Activated CD4-positive, alpha-beta T cell treated with anti-CD3 and anti-CD28 coated beads for 4 hours (primary cell): ENCODE results near the gene CYB5R3.
"Not testable (repeated sequence)": the region's sequence is repeated elsewhere in the genome, so short reads cannot be mapped to it uniquely, and the experiment has no call there.

Source experiments
- DNase-seq, 2 donors: peaks; one replicate each; pipeline ENCODE4 v3.0.0-alpha.2; 2020

Gene CYB5R3

GRCh38 chr22:42622061-42622710, 27.0 kb downstream of the CYB5R3 start:
- no peak for DNase-seq

GRCh38 chr22:42621505-42622002, 27.6 kb downstream of the CYB5R3 start:
- DNase-seq: peak; percentile 43 to 48

GRCh38 chr22:42620084-42620483, 29.1 kb downstream of the CYB5R3 start:
- no peak for DNase-seq

GRCh38 chr22:42619261-42620063, 29.7 kb downstream of the CYB5R3 start:
- DNase-seq: no peak

GRCh38 chr22:42617155-42617983, 31.8 kb downstream of the CYB5R3 start:
- DNase-seq: no peak

GRCh38 chr22:42615860-42616175, 33.4 kb downstream of the CYB5R3 start:
- DNase-seq: not testable (repeated sequence)

- peak; percentile 77 to 84 for DNase-seq
Observed at GRCh38 chr22:42615092-42615859, 33.9 kb downstream of the CYB5R3 start.

- DNase-seq: peak; percentile 98 to 99
Observed at GRCh38 chr22:42614312-42615091, 34.7 kb downstream of the CYB5R3 start, which contains the start of gene POLDIP3. TSS of gene POLDIP3 (minus strand) at chr22:42614883. CDS start at chr22:42614857, 26 bp downstream.

GRCh38 chr22:42613872-42614301, 35.3 kb downstream of the CYB5R3 start:
- peak in 1 of 2 donors; percentile 18 for DNase-seq

- no peak for DNase-seq
Observed at GRCh38 chr22:42612336-42612735, 36.9 kb downstream of the CYB5R3 start.

- no peak for DNase-seq
Observed at GRCh38 chr22:42611051-42611450, 38.1 kb downstream of the CYB5R3 start.

- no peak for DNase-seq
Observed at GRCh38 chr22:42610186-42610585, 39.0 kb downstream of the CYB5R3 start.

GRCh38 chr22:42608823-42609361, 40.3 kb downstream of the CYB5R3 start:
- no peak for DNase-seq

- DNase-seq: no peak
Observed at GRCh38 chr22:42608136-42608822, 40.9 kb downstream of the CYB5R3 start.

GRCh38 chr22:42607641-42608040, 41.6 kb downstream of the CYB5R3 start:
- not testable (repeated sequence) for DNase-seq

GRCh38 chr22:42604403-42604802, 44.8 kb downstream of the CYB5R3 start:
- no peak for DNase-seq

GRCh38 chr22:42603427-42603826, 45.8 kb downstream of the CYB5R3 start:
- no peak for DNase-seq

GRCh38 chr22:42602470-42602869, 46.7 kb downstream of the CYB5R3 start:
- no peak for DNase-seq

- DNase-seq: no peak
Observed at GRCh38 chr22:42601879-42602465, 47.2 kb downstream of the CYB5R3 start.

- DNase-seq: no peak
Observed at GRCh38 chr22:42596863-42597530, 52.2 kb downstream of the CYB5R3 start.
